Adipocyte (in vitro differentiated cells): Measurements from ENCODE around the gene C6orf47.

Experiments used
- DNase-seq: peaks from one replicate; pipeline ENCODE4 v3.0.0-alpha.2; 2015; ENCODE audit warnings: low read depth
- H3K27me3 ChIP-seq: replicated peaks from 2 replicates; pipeline ENCODE4 v1.7.0; 2013; ENCODE audit warnings: mild to moderate bottlenecking, low read length, moderate library complexity; ENCODE audit not compliant: control insufficient read depth, insufficient read depth
- H3K36me3 ChIP-seq: 2 replicates; pipeline ENCODE4 v1.7.0; 2013; ENCODE audit warnings: low read length, mild to moderate bottlenecking, moderate library complexity; ENCODE audit not compliant: control insufficient read depth, insufficient read depth, severe bottlenecking
- H3K4me1 ChIP-seq: 2 replicates; pipeline ENCODE4 v1.7.0; 2013; ENCODE audit warnings: mild to moderate bottlenecking, low read length, moderate library complexity; ENCODE audit not compliant: control insufficient read depth, insufficient read depth
- H3K4me3 ChIP-seq: 2 replicates; pipeline ENCODE4 v1.7.0; 2013; ENCODE audit warnings: mild to moderate bottlenecking, low read length, moderate library complexity
- H3K9ac ChIP-seq: 2 replicates; pipeline ENCODE4 v1.7.0; 2013; ENCODE audit warnings: mild to moderate bottlenecking, low read length, moderate library complexity
- H3K9me3 ChIP-seq: 2 replicates; pipeline ENCODE4 v1.7.0; 2013; ENCODE audit warnings: mild to moderate bottlenecking, low read length, moderate library complexity; ENCODE audit not compliant: control insufficient read depth

Gene C6orf47

DNA sequence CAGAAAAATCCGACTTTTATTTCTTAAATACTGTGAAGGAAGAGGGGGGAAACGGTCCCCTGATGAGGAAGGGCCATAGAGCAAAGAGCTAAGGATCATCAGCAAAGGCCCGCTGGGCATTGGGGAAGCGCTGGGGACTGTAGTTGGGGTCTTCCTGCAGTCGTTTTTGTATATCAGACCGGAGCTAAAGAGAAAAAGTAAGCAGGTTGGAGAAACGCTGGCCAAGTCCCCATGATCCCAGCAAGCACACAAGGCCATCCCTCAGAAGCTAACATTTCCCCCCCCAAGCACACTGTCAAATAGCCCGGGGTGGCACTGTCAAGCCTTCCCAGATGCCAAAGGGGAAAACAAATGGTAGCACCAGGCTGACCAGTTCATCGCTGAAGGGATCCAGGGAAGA, 21.5 kb downstream of the C6orf47 start:
- no peak overlapping the region for H3K9ac ChIP-seq
- no peaks in the 10 kb centered on the region for H3K27me3 ChIP-seq
- H3K4me1 ChIP-seq, result peaks cover 21% of the 10 kb centered on the region
- DNase-seq, result no peak
- H3K4me3 ChIP-seq, result no peak overlapping the region
- peaks cover 95% of the 10 kb centered on the region for H3K36me3 ChIP-seq
- no peaks in the 10 kb centered on the region for H3K9me3 ChIP-seq

DNA sequence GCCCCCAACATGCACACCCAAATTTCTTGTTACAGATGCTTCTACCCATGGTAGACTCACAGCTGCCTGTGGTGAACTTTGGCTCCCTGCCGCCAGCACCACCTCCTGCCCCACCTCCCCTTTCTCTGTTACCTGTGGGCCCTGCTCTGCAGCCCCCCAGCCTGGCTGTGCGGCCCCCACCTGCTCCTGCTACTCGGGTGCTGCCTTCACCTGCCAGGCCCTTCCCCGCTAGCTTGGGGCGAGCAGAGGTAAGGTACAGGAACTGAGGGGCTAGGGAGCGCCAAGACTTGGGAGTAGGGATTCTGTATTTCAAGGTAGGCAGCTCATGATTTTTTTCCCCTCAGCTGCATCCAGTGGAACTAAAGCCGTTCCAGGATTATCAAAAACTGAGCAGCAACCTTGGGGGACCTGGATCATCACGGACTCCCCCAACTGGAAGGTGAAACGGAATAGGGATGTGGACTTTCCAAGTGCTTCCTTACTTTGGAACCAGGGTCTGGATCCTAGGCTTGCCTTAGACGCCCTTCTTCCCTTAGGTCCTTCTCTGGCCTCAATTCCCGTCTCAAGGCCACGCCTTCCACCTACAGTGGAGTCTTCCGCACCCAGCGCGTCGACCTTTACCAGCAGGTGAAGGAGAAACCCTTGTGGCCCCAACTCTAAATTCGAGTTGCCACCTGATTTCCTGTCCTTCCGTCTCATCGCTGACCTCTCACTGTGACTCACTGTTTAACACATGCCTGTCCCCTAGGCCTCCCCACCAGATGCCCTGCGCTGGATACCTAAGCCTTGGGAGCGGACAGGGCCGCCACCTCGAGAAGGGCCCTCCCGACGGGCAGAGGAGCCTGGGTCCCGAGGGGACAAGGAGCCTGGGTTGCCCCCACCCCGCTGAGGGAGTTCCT, 23.6 kb downstream of the C6orf47 start:
- H3K4me3 ChIP-seq, result no peak overlapping the region
- peaks cover 21% of the 10 kb centered on the region for H3K4me1 ChIP-seq
- DNase-seq, result no peak
- peaks cover 97% of the 10 kb centered on the region for H3K36me3 ChIP-seq
- no peak overlapping the region for H3K9ac ChIP-seq
- no peaks in the 10 kb centered on the region for H3K9me3 ChIP-seq
- H3K27me3 ChIP-seq, result no peaks in the 10 kb centered on the region

DNA sequence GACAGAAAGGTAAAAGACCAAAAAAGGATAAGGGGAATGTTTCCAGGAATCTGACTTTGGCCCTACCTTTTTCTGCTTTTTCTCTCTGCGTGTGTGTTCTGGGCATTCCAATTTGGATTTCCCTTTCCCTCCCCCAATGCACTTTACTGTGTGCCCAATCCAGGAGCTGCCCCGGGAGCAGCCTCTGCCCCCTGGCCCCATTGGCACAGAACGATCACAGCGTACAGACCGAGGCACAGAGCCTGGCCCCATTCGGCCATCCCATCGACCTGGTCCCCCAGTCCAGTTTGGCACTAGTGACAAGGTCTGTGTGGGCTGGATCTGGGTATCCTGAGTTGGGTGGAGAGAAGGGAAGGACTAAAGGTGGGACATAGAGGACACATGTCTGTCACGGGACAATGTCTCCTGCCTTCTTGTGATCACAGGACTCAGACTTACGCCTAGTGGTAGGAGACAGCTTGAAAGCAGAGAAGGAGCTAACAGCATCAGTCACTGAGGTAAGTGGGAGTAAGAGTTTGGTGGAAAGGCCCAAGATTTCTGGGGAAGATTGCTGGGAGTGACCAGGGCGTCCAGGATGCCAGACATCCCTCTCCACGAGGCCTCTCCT, 25.5 kb downstream of the C6orf47 start:
- DNase-seq, result no peak
- no peaks in the 10 kb centered on the region for H3K27me3 ChIP-seq
- H3K9me3 ChIP-seq, result no peaks in the 10 kb centered on the region
- H3K4me1 ChIP-seq, result peaks cover 19% of the 10 kb centered on the region
- H3K9ac ChIP-seq, result no peak overlapping the region
- H3K36me3 ChIP-seq, result peaks cover 97% of the 10 kb centered on the region
- no peak overlapping the region for H3K4me3 ChIP-seq

DNA sequence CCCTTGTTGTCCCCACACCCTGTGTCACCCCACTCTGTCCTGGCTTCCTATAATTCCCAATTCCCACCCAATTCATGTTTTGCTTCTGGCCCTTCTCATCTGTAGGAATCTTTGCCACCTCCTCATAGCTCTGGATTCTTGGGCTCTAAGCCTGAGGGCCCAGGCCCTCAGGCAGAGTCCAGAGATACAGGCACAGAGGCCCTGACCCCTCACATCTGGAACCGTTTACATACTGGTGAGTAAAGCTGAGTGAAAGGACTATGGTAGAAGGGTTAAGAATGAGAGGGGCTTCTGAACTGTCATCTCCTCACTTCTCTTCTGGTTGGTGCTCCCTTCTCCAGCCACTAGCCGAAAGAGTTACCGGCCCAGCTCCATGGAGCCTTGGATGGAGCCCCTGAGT, 26.4 kb downstream of the C6orf47 start:
- Histone ChIP-seq H3K4me3 (no peak overlapping the region), H3K27me3 (no peaks in the 10 kb centered on the region), H3K36me3 (peaks cover 97% of the 10 kb centered on the region), H3K4me1 (peaks cover 11% of the 10 kb centered on the region), H3K9me3 (no peaks in the 10 kb centered on the region), H3K9ac (peak overlapping the region; percentile 37)
- no peak for DNase-seq

DNA sequence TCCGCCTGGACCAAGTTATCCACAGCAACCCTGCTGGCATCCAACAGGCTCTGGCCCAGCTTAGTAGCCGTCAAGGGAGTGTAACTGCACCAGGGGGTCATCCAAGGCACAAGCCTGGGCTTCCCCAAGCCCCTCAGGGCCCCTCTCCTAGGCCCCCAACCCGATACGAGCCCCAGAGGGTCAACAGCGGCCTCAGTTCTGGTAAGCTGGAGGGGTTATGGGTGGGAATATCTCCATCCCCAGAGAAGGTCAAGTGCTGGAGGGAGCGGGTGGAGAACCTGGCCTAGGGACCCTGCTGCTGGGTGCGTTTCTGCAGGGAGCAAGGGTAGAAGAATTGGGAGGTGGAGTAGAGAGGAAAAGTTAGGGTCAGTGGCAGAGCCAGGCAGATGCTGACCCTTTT, 27.1 kb downstream of the C6orf47 start:
- H3K27me3 ChIP-seq, result no peaks in the 10 kb centered on the region
- no peaks in the 10 kb centered on the region for H3K9me3 ChIP-seq
- peaks cover 97% of the 10 kb centered on the region for H3K36me3 ChIP-seq
- DNase-seq, result no peak
- H3K9ac ChIP-seq, result no peak overlapping the region
- no peak overlapping the region for H3K4me3 ChIP-seq
- H3K4me1 ChIP-seq, result peaks cover 7% of the 10 kb centered on the region

GRCh38 chr6:31632279-31632946, 28.2 kb downstream of the C6orf47 start:
- Histone ChIP-seq H3K9me3 (no peaks in the 10 kb centered on the region), H3K27me3 (no peaks in the 10 kb centered on the region), H3K9ac (peak overlapping the region; percentile 12), H3K36me3 (peaks cover 99% of the 10 kb centered on the region), H3K4me1 (peaks cover 7% of the 10 kb centered on the region), H3K4me3 (no peak overlapping the region)
- DNase-seq, result no peak

GRCh38 chr6:31631681-31632278, 28.8 kb downstream of the C6orf47 start:
- peaks cover 100% of the 10 kb centered on the region for H3K36me3 ChIP-seq
- H3K27me3 ChIP-seq, result no peaks in the 10 kb centered on the region
- H3K9me3 ChIP-seq, result no peaks in the 10 kb centered on the region
- peaks cover 7% of the 10 kb centered on the region for H3K4me1 ChIP-seq
- no peak overlapping the region for H3K9ac ChIP-seq
- no peak for DNase-seq
- H3K4me3 ChIP-seq, result no peak overlapping the region

- Histone ChIP-seq H3K36me3 (peaks cover 100% of the 10 kb centered on the region), H3K9me3 (no peaks in the 10 kb centered on the region), H3K4me1 (peaks cover 7% of the 10 kb centered on the region), H3K9ac (no peak overlapping the region), H3K4me3 (no peak overlapping the region), H3K27me3 (no peaks in the 10 kb centered on the region)
- no peak for DNase-seq
These were observed 29.4 kb downstream of the C6orf47 start for GRCh38 chr6:31631209-31631608.

- Histone ChIP-seq H3K36me3 (peaks cover 100% of the 10 kb centered on the region), H3K9ac (no peak overlapping the region), H3K4me3 (no peak overlapping the region), H3K9me3 (no peaks in the 10 kb centered on the region), H3K4me1 (peaks cover 7% of the 10 kb centered on the region), H3K27me3 (no peaks in the 10 kb centered on the region)
- no peak for DNase-seq
These were observed 30.2 kb downstream of the C6orf47 start for GRCh38 chr6:31630177-31630934.

DNA sequence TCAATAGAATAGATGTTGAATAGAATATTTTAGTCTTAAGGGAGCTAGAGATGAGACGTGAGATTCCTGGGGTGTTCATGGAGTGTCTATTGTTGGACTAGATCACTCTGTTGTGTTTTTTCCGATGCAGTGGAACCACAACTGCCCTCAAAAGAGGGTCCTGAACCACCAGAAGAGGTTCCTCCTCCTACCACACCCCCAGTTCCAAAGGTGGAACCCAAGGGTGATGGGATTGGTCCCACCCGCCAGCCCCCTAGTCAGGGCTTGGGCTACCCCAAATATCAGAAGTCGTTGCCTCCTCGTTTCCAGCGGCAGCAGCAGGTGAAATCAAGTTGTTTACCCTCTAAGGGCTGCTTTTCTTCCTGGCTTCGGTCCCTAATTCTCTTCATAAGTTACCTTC, 31.6 kb downstream of the C6orf47 start:
- no peaks in the 10 kb centered on the region for H3K4me1 ChIP-seq
- H3K36me3 ChIP-seq, result peaks cover 100% of the 10 kb centered on the region
- H3K9ac ChIP-seq, result no peak overlapping the region
- H3K9me3 ChIP-seq, result no peaks in the 10 kb centered on the region
- no peak overlapping the region for H3K4me3 ChIP-seq
- DNase-seq, result no peak
- no peaks in the 10 kb centered on the region for H3K27me3 ChIP-seq
